ENCODE data around the gene GABARAPL1.
"Not testable (repeated sequence)": the region's sequence is repeated elsewhere in the genome, so short reads cannot be mapped to it uniquely, and the experiment has no call there.

GABARAPL1 gene

GRCh38 chr12:10212739-10213131 is at the start of gene GABARAPL1:
GABARAPL1 (plus strand) TSS chr12:10212877; CDS start chr12:10213130, 253 bp downstream.
- peak; percentile 35 to 57 (median 56) for DNase-seq (ENCODE audit: low read depth in 4 of 4, low spot score in 1 of 4)

- no peak for DNase-seq (ENCODE audit: low read depth in 4 of 4, low spot score in 1 of 4)
Observed at GRCh38 chr12:10163084-10163483, 49.6 kb upstream of the GABARAPL1 start.

- DNase-seq (ENCODE audit: low read depth in 4 of 4, low spot score in 1 of 4), result no peak
Observed at GRCh38 chr12:10165421-10165820, 47.3 kb upstream of the GABARAPL1 start.

GRCh38 chr12:10167599-10167998 is 45.1 kb upstream of the GABARAPL1 start:
- DNase-seq (ENCODE audit: low read depth in 4 of 4, low spot score in 1 of 4), result no peak

- no peak for DNase-seq (ENCODE audit: low read depth in 4 of 4, low spot score in 1 of 4)
Observed at GRCh38 chr12:10169104-10169503, 43.6 kb upstream of the GABARAPL1 start.

- DNase-seq (ENCODE audit: low read depth in 4 of 4, low spot score in 1 of 4), result no peak
Observed at GRCh38 chr12:10170216-10170615, 42.5 kb upstream of the GABARAPL1 start.

- DNase-seq (ENCODE audit: low read depth in 4 of 4, low spot score in 1 of 4), result no peak
Observed at GRCh38 chr12:10171973-10172728, 40.5 kb upstream of the GABARAPL1 start, which contains the start of gene OLR1. OLR1 (minus strand) TSS chr12:10172132; CDS start chr12:10172077, 55 bp downstream.

GRCh38 chr12:10174986-10175614 is 37.6 kb upstream of the GABARAPL1 start:
- no peak for DNase-seq (ENCODE audit: low read depth in 4 of 4, low spot score in 1 of 4)

GRCh38 chr12:10175846-10176636 is 36.6 kb upstream of the GABARAPL1 start:
- DNase-seq (ENCODE audit: low read depth in 4 of 4, low spot score in 1 of 4), result no peak

GRCh38 chr12:10178821-10179220 is 33.9 kb upstream of the GABARAPL1 start, which contains the start of gene TMEM52B:
TMEM52B (plus strand) TSS chr12:10179032; CDS start chr12:10179575, 543 bp downstream.
- no peak for DNase-seq (ENCODE audit: low read depth in 4 of 4, low spot score in 1 of 4)

- no peak for DNase-seq (ENCODE audit: low read depth in 4 of 4, low spot score in 1 of 4)
Observed at GRCh38 chr12:10179776-10180181, 32.9 kb upstream of the GABARAPL1 start.

- DNase-seq (ENCODE audit: low read depth in 4 of 4, low spot score in 1 of 4), result no peak
Observed at GRCh38 chr12:10182354-10183049, 30.2 kb upstream of the GABARAPL1 start.

- no peak for DNase-seq (ENCODE audit: low read depth in 4 of 4, low spot score in 1 of 4)
Observed at GRCh38 chr12:10184261-10184843, 28.3 kb upstream of the GABARAPL1 start.

GRCh38 chr12:10186299-10186698 is 26.4 kb upstream of the GABARAPL1 start:
- DNase-seq (ENCODE audit: low read depth in 4 of 4, low spot score in 1 of 4), result no peak

GRCh38 chr12:10186958-10187357 is 25.7 kb upstream of the GABARAPL1 start:
- DNase-seq (ENCODE audit: low read depth in 4 of 4, low spot score in 1 of 4), result not testable (repeated sequence)

GRCh38 chr12:10189653-10190052 is 23.0 kb upstream of the GABARAPL1 start:
- DNase-seq (ENCODE audit: low read depth in 4 of 4, low spot score in 1 of 4), result no peak

GRCh38 chr12:10190558-10191388 is 21.9 kb upstream of the GABARAPL1 start:
- peak in 2 of 4 experiments; percentile 21 to 24 for DNase-seq (ENCODE audit: low read depth in 4 of 4, low spot score in 1 of 4)

- DNase-seq (ENCODE audit: low read depth in 4 of 4, low spot score in 1 of 4), result no peak
Observed at GRCh38 chr12:10191865-10192264, 20.8 kb upstream of the GABARAPL1 start.

GRCh38 chr12:10194160-10194670 is 18.5 kb upstream of the GABARAPL1 start:
- DNase-seq (ENCODE audit: low read depth in 4 of 4, low spot score in 1 of 4), result no peak

All from stimulated activated CD4-positive, alpha-beta T cell treated with anti-CD3 and anti-CD28 coated beads, Interleukin-1b, Interleukin-23, amount 100 ng/mL, for 24 hours (primary cell).